Fibroblast of skin of abdomen (primary cell): ENCODE data around the gene CMYA5.
"Not testable (repeated sequence)": the region's sequence is repeated elsewhere in the genome, so short reads cannot be mapped to it uniquely, and the experiment has no call there.

Experiments
- DNase-seq: peaks from one replicate; pipeline ENCODE4 v3.0.0-alpha.2; 2013

The CMYA5 gene

DNA sequence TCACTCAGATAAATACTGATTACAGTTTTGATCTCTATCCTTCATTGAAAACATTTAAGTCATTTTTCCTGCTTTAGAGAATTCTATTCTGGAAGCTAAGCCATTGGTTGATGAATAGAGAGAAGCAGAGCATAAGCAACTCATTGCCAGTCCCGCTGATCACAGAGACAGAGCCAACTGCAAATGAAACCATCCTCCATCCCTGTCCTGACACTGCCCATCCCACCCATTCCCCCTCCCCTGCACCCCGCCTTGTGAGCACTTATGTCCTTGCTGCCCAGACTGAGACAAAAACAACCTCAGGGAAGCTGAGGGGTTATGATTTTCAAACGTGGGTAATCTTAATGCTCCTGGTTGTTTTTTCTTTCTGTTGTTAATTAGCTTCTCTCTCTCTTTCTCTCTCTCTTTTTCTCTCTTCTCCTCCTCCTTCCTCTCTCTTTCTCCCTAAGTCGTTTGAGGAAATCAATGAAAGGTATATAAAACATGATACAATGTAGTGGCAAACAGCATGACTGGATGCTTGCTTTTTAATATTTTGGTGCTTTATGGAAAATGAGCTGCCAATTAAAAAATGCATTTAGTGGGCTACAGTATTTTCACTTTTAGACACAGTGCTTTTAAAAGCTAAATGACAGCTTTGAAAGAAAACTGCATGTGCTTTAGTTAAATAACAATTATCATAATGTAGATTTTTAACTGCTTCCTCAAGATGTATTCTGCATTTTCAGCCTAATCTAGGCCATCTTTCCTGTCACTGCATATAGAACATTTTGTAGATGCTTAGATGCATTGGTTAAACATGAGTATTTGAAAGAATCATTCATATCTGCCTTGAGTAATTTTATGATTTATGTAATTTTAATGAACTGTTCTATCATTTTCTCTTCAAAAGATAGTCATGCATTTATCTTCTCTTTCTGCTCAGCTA is 57.3 kb downstream of the CMYA5 start:
- no peak for DNase-seq

DNA sequence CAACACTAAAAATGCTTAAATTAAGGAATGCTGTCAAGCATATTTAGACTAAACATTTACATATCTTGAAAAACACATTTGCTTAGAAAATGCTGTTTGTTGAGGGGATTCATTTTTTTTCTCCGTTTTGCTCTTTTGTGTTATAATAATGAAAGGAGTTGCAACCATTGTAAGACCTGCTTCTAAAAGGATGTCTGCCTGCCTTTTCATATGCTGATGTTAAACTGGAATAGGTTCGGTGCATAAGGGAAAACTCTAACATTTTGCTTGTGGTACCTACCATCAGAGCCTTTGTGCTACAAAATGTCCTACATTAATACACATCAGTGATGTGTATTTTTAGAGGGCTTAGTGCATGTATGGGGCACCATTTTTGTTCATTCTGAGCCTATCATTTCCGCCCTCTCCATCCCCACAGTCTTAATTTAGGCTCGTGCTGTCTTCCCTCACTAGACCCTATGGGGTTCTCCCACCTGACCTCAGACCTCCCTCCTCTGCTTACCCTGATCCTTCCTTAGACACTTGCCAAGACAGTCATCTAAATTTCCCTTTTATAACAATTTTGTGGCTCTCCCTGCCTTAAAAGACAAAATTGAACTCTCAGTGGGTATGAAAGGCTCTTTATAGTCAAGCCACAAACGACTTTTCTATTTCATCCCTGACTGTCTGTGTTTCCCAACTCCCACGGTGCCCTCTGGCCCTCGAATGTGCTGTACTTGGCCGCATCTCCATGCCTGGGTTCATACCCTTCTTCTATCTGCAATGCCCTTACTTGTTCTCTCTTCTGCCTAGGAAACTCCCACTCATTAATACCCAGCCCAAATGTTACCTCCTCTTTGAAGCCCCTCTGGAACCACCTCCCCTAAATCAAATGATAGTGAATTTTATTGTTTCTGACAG is 61.2 kb downstream of the CMYA5 start:
- no peak for DNase-seq

DNA sequence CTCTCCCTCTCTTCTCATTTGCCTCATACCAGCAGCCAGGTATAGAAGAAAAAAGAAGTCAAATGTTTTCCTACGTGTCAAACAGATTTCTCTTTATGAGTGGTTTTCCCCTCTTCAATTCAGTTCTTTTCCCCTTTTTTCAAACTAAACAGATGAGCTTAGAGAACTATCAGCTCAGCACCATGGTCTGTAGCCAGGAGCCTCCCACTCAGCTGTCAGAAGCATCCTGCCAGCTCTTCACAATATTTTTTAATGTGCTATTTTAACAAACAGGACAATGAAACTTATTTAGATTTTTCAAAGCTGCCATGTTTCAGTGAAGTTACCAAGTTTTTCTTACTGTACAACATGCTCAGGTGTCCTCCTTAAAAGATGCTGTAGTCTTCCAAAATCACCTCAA is 63.5 kb downstream of the CMYA5 start:
- no peak for DNase-seq

DNA sequence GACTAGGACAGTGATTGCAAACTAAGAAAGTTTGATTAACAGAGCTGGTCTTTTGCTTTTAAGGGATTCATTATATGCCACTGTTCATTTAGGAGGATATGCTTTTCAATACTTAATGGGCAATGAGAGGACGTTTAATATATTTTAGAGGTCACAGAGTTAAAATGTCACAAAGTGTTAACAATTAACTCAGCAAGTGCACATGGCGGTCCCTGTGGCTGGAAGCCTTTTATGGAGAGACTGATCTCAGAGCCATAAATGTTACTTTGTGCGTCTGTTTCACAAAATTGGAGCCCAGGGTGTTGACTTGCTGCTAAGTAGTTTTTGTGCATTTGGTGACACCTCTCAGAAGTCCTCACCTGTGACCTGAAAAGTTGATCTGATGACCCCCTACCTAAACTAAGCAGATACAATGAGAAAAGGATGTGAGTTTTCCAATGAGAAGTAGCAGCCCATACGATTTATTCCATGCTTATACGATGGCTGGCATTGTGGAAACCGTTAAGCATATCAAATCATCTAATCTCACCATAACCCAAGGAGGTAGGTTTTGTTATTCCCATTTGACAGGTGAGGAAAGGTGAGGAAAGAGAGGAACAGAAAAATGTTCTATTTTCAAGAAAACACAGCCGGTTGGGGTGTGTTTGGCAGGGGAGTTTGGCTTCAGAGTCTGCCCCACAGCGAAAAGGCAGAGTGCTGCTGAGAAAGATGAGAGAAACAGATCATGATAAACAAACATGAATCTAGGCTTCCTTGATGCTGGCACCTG is 64.4 kb downstream of the CMYA5 start:
- DNase-seq: no peak

DNA sequence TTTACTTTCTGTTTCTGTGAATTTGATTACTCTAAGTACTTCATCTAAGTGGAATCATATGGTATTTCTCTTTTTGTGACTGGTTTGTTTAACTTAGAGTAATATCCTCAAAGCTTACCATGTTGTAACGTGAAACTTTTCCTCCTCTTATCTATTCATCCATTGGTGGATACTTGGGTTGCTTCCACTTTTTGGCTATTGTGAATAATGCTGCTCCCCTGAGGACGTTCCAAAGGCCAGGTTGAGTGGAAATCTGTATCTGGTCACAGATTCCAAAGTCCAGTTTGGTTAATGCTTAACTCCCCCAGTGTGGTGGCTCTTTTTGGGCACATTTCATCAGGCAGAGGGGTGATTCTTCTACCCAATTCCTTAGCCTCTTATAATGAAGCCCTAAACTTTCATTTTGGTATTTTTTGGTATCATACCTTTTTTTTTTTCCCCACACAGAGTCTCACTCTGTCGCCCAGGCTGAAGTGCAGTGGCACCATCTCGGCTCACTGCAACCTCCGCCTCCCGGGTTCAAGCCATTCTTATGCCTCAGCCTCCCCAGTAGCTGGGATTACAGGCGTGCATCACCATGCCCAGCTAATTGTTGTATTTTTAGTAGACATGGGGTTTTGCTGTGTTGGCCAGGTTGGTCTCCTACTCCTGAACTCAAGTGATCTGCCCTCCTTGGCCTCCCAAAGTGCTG is 65.4 kb downstream of the CMYA5 start:
- no peak for DNase-seq

DNA sequence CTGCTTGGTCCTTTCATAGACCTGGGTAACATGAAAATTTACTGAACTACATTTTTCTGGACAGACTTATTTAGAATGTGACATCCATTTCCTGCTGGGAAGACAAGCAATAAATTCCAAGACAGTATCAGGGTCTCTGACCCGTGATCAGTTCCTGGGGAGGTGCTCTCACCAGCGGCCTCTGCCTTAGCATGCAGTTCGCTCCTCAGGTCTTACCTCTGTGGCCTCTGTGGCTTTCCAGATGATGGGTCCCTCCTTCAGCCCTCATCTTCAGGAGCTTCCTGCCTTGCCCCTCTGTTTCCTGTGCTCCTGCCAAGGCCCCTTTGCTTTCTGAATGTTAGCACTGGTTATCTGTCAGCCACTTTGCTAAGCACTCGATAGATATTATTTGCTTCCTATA is 66.4 kb downstream of the CMYA5 start:
- DNase-seq: peak; percentile 5

DNA sequence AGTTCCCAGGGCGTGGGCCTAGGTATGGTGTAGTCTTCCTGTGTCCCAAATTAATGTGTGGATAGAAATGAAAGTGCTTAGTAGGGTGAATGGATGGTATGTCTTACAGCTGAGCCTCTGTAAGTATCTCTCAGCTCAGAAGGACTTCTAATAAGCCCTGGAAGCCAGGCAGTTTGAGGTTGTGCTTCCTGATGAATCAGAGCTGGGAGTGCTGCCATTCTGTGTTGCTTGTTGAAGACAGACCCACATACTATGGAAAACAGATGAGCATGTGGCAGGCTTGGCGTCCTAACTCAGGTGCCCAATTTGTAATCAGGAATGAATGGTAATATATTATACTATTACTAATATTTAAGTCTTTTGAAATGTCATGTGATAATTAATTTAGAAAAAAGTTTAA is 69.8 kb downstream of the CMYA5 start:
- DNase-seq: peak; percentile 82

DNA sequence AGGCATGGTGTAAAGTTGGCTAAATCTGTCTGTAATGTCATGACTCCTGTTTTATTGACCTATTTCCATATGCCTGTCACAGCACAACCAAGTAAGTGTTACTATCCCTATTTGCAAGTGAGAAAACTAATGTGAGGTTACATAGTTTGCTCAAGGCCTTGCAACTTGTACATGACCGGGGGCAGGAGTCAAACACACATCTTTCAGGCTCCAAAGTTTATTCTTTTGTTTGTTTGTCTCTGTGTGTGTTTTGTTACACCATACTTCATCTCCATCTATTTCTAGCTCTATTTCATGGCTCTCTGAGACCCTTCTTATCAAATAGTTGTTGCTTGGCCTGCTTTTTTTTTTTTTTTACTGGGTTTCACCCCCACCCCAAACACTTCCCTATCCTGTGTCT is 70.2 kb downstream of the CMYA5 start:
- no peak for DNase-seq

DNA sequence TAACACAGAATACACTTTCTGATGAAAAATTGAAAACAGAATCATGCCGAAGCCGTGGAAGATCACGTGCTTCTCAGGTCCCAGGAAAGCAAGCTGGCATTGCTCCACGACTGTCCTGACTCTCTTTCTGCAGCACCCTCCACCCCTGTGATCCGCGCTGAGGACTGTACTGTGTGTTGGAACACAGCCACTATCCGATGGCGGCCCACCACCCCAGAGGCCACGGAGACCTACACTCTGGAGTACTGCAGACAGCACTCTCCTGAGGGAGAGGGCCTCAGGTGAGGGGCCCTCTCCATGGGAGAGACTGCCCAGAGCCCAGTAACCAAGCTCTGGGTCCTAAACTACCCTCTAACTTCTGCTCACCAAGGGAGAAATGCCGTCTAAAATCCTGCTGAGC is 73.3 kb downstream of the CMYA5 start:
- DNase-seq: no peak

DNA sequence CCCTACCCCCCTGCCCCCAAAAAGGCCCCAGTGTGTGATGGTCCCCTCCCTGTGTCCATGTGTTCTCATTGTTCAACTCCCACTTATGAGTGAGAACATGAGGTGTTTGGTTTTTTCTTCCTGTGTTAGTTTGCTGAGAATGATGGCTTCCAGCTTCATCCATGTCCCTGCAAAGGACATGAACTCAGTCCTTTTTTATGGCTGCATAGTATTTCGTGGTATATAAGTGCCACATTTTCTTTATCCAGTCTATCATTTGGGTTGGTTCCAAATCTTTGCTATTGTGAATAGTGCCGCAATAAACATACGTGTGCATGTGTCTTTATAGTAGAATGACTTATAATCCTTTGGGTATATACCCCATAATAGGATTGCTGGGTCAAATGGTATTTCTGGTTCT is 74.5 kb downstream of the CMYA5 start:
- DNase-seq: not testable (repeated sequence)

DNA sequence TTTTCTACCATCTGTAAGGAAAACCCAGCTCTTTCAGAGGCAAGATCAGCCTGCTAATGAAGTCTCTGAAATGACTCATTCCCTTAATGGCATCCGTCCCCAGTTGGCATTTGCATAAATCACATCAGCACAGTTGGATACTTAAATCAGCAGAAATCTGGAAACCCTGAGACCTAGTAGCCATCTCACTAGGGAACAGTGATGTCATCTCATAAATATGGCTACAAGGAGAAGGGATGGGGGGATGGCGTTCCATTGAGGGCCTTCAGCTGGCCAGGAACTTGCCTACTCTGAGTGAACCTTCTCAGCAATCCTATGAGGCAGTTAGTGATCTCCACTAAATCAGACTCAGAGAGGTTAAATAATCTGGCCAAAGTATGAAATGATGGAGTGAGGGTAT is 81.8 kb downstream of the CMYA5 start:
- DNase-seq: peak; percentile 93

DNA sequence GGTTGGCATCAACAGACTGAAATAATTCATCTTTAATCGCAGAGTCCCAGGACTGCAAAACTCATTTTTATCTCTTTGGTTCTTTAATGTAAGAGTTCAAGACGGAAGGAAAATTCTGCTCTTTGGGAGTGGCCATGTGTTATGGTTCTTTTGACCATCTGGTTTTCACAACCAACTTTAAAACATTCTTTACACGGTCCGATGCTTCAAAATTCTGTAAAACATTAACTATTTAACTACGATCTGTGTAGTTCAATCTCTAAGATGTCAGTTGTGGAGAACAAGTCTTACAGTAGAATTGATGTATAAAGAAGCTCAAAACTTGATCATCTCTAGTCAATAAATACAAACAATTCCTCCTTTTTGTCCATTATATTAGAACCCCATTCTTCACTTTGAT is 83.0 kb downstream of the CMYA5 start:
- DNase-seq: no peak

DNA sequence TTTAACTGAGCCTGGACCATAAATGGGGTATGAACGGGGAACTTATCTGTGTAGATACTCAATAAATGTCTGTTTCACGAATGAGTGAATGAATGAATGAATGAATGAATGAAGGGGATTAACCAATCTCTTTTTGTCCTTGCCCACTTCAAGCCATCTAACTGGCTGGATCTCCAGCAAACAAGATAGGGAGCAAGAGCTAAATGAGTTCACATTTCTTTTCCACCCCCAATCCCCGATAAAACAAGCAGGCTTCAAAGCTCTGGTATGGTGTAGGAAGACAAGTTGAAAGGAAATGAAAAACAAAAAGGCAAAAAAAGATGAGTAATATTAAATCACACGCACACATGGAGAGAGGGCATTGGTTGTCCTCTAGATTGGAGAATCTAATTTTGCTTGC is 84.0 kb downstream of the CMYA5 start:
- DNase-seq: no peak

DNA sequence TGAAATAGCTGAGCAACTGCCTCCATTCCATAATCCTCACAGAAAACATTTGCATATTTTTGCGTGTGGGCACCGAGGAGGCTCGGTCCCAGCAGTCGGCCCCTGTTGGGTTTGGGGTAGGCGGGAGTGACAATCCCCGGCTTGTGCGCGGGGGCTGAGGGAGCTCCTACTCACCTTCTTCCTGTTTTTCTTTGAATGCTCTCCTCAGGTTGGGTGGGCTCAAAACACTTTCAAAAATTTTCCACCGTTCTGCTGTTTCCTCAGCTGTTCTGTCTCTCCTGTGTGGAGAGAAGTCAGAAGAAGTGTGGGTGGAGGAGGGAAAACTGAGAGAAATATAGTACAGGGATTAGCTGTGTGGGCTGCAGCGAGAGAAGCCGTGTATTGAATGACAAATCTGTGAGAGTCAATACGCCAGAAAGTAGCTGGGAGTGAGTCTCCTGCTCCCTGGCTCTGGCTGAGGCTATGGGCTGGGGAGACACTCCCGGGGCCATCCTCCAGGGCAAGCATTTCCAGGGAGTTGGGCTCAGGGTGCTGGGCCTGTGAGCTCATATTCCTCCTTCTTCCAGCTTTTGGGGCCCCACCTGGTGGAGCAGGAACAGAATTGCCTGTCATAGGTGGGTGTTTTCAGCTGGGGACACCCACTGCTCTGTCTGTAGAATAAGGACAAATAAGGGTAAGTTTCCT is 84.7 kb downstream of the CMYA5 start:
- peak; percentile 51 for DNase-seq

DNA sequence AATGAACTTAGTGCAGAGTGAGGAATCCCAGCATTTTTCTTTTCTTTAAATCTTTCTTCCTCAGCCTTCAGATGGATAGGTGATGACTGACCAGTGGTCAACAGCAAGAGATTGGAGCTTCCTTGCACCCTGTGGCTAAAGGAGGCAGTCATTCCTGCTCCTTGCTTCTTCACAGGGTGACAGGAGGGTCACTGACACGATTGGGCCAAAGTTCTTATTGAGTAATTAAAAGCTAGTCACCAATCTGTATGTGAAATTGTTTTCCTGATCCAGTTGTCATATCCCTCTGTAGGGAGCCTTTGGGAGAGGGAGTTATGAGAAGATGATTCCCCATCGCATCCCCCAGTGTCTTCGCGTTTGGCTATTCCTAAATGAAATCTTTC is 85.2 kb downstream of the CMYA5 start:
- no peak for DNase-seq

DNA sequence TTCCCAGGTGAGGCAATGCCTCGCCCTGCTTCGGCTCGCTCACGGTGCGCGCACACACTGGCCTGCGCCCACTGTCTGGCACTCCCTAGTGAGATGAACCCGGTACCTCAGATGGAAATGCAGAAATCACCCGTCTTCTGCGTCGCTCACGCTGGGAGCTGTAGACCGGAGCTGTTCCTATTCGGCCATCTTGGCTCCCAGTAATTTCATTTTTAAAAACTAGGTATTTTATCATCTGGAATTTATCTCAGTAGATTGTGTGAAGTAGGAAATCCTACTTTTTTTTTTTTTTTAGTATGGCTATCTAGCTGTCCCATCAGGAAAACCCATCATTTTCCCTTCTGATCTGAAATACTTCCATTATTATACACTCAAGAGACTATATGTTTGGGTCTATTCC is 95.1 kb downstream of the CMYA5 start:
- DNase-seq: not testable (repeated sequence)

DNA sequence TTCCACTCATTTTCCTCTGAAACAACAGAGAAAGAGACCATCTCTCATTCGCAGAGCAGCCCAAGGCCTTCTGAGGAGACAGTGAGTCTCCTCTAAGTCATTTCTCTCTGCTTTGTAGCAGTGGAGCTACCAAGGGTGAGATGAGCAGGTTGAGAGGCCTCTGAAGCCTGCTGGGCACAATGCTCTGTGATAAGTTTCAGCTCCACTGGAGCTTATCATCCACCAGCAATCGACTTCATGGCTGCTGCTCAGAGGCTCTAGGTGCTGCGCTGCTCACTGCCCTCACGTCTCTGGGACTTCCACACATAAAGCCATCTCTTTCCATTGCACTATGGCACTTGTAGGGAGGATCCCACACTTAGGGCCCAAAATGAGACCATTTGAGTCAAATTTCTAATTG is 96.3 kb downstream of the CMYA5 start:
- no peak for DNase-seq

DNA sequence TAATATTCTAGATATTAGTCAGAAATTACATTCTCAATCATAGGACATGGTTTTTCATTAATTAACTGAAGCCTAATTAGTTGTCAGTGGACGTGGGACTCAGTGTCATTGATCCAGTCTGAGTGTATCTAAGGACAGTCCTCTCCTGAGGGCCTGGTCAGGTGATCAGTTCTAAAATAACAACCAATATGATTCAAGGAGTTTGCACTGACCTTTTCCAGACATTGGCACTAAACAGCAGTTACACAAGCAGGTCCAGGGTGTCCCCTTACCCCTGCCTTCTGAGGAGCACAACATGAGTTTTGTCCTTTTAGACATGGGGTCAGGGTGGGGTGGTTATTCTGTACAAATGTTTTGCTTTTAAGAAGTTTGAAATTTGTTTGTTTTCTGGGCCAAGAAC is 97.8 kb downstream of the CMYA5 start:
- no peak for DNase-seq

DNA sequence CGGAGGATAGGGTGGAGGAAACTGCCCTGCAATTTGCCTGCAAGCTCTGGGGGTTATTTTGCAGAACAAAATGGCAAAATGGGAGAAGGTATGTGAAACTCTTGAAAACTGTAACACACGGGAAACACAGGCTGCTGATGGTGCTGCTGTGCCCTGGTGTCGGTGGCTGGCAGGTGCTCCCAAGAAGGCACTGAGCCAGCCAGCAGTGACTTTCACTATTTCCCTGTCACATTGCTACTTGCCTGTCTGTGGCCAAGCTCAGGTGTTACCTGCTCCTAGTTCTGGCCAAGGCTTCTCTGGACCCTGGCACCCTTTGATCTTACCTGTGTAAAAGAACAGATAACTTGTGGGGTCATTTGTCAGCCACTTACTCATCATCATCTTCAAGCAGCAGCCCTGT is 102.2 kb downstream of the CMYA5 start:
- DNase-seq: no peak

DNA sequence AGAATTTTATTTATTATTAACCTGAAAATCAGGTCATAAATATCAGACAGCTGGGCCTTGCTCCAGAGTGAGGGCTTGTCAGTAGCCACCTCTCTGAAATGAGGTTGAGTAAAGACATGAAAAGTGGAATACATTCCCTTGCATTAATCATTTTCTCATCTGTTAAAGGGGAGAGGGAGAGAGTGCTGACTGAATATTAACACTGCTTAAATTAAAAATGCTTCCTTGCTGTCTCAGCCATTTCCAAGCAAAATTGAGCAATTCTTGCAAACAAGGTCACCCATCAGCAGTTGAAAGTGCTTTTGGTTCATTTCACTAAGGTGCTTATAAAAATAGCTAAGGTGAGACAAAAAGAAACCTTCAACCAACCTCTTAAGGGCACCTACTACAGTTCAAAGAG is 102.8 kb downstream of the CMYA5 start:
- DNase-seq: no peak

DNA sequence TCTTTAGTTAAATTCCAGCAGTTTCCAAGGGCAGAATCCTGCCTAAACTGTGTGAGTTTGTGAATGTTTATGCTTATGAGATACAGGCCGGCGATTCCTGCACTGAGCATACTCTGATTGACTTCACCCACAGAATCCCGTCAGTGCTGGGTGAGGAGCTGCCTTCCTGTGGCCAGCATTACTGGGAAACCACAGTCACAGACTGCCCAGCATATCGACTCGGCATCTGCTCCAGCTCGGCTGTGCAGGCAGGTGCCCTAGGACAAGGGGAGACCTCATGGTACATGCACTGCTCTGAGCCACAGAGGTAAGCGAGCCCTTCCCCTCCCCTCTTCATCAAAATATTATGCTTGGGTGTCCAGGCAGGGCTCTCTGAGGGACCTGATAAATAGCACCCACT is 103.7 kb downstream of the CMYA5 start:
- DNase-seq: no peak

DNA sequence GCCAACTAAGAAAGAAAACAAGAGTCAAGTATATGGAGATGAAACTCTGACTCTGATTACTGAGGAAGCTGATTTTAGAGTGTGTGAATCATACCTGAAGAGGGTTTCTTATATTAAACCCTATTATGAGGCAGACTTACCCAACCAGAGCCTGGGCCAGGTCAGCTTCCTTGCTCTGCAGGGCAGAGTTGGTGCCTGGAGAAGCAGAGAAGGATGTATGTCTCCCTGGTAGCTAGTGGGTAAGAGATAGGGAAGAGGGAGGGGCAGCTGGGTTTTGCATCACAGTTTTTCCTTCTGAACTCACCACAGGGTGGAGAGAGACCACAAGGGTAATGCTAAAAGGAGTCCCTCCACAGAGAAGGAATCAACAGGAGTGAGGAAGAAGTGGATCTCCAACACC is 104.1 kb downstream of the CMYA5 start:
- DNase-seq: no peak
